ENCODE measurements around the gene KLHL25.

Gene KLHL25

DNA sequence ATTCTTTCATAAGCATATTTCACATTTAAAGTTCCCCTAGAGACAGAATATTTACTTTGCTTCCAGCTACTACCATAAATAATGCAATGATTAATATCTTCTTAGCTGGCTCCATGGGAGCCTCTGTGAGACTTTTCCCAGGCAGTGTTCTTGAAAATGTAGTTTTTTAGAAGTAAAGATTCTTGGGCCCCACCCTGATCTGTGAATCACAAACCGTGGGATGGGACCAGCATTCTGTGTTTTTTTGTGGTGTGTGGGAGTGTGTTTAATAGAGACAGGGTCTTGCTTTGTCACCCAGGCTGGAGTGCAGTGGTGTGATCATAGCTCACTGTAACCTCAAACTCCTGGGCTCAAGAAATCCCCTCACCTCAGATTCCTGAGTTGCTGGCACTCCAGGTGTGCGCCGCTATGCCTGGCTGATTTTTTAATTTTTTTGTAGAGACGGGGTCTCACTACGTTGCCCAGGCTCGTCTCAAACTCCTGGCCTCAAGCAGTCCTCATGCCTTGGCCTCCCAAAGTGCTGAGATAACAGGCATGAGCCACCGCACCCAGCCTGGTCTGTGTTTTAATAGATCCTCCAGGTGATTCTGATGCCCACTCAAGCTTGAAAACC lies 83.0 kb downstream of the KLHL25 start:
- no peak for DNase-seq

- DNase-seq, result no peak
These were observed 84.3 kb downstream of the KLHL25 start for GRCh38 chr15:85710340-85710842.
